Right lung (tissue), 5 donors: ENCODE measurements around the gene C3orf49. TPM values are rescaled to one million over a fixed set of nuclear protein-coding genes. Genes with fewer than 3 reads are reported as not detected.
A peak's percentile ranks its signal among the peaks of the same experiment; 100 is the strongest.

ENCODE experiments used
- DNase-seq, 2 donors: peaks; one replicate each; pipeline ENCODE4 v3.0.0-alpha.2; 2013
- polyA plus RNA-seq, 5 donors: library from polyadenylated mRNA; unstranded; fragments of 120-200 nt; gene quantifications; one replicate each; pipeline versions ENCODE4 v1.2.1 to v1.2.3, GENCODE V29; 2013; ENCODE audit warnings: inconsistent platforms in 1 of 5, low replicate concordance in 1 of 5; ENCODE audit not compliant: insufficient read length in 5 of 5, insufficient read depth in 1 of 5

Gene C3orf49
- polyA plus RNA-seq, 5 donors = 0.36 to 1.3 (median 0.81) TPM

GRCh38 chr3:63849175-63849574 is 30.1 kb downstream of the C3orf49 start:
- no peak for DNase-seq

GRCh38 chr3:63851287-63851686 is 32.2 kb downstream of the C3orf49 start:
- DNase-seq = no peak

- no peak for DNase-seq
These were observed 34.0 kb downstream of the C3orf49 start for GRCh38 chr3:63853106-63853505.

- DNase-seq = no peak
These were observed 36.3 kb downstream of the C3orf49 start for GRCh38 chr3:63855333-63855940.

- no peak for DNase-seq
These were observed 38.2 kb downstream of the C3orf49 start for GRCh38 chr3:63857311-63857710.

GRCh38 chr3:63860776-63861175 is 41.7 kb downstream of the C3orf49 start:
- DNase-seq = no peak

GRCh38 chr3:63861306-63861705 is 42.2 kb downstream of the C3orf49 start:
- no peak for DNase-seq

GRCh38 chr3:63862804-63863149 is 43.7 kb downstream of the C3orf49 start:
- no peak for DNase-seq

GRCh38 chr3:63863150-63864007 is 44.3 kb downstream of the C3orf49 start, which contains the start of the genes ATXN7 and THOC7:
TSS of gene ATXN7 (plus strand) at chr3:63863867. CDS start at chr3:63912599, 48,732 bp downstream.
TSS of gene THOC7 (minus strand) at chr3:63863805. CDS start at chr3:63863790, 15 bp downstream.
- peak; percentile 39 to 63 for DNase-seq

GRCh38 chr3:63864008-63864964 is 45.2 kb downstream of the C3orf49 start:
- peak; percentile 40 to 49 for DNase-seq

- peak in 1 of 2 donors; percentile 10 for DNase-seq
These were observed 45.8 kb downstream of the C3orf49 start for GRCh38 chr3:63864965-63865327.

- DNase-seq = no peak
These were observed 48.1 kb downstream of the C3orf49 start for GRCh38 chr3:63867225-63867624.

GRCh38 chr3:63869940-63870614 is 51.0 kb downstream of the C3orf49 start:
- no peak for DNase-seq

GRCh38 chr3:63870615-63871005 is 51.5 kb downstream of the C3orf49 start:
- no peak for DNase-seq

- DNase-seq = no peak
These were observed 53.2 kb downstream of the C3orf49 start for GRCh38 chr3:63872135-63872924.

GRCh38 chr3:63874769-63875168 is 55.7 kb downstream of the C3orf49 start:
- no peak for DNase-seq

- no peak for DNase-seq
These were observed 56.4 kb downstream of the C3orf49 start for GRCh38 chr3:63875510-63875909.

GRCh38 chr3:63876260-63876659 is 57.2 kb downstream of the C3orf49 start:
- DNase-seq = no peak

GRCh38 chr3:63877737-63878393 is 58.8 kb downstream of the C3orf49 start:
- no peak for DNase-seq
